ENCODE results near the gene GSN. TPM values are rescaled to one million over a fixed set of nuclear protein-coding genes. Genes with fewer than 3 reads are reported as not detected.

GSN gene
- total and polyA plus RNA-seq, 2 of the 13 experiments (the other 11 are each of a cell fraction or from before 2014, with no cell fraction given), result 294 to 307 TPM

- TF ChIP-seq USF2 (IDR thresholded peaks at IDR 0.05; ENCODE audit: low read depth, low read length) (no peak), USF2 (CRISPR knock-in tag; IDR thresholded peaks at IDR 0.05; ENCODE audit: borderline replicate concordance) (no peak), BCL6 (CRISPR knock-in tag; IDR thresholded peaks at IDR 0.05) (peak; percentile 99), PAXIP1 (CRISPR knock-in tag; conservative IDR thresholded peaks at IDR 0.05) (peak; percentile 90), ZNF432 (CRISPR knock-in tag; IDR thresholded peaks at IDR 0.05; ENCODE audit: borderline replicate concordance) (no peak), TEAD3 (CRISPR knock-in tag; optimal IDR thresholded peaks at IDR 0.05; ENCODE audit: borderline replicate concordance) (peak; percentile 76), MAF1 (CRISPR knock-in tag; IDR thresholded peaks at IDR 0.05; ENCODE audit: borderline replicate concordance) (no peak), ZNF333 (CRISPR knock-in tag; IDR thresholded peaks at IDR 0.05; ENCODE audit: borderline replicate concordance) (no peak), MED1 (CRISPR knock-in tag; IDR thresholded peaks at IDR 0.05) (peak; percentile 73), ZNF598 (CRISPR knock-in tag; IDR thresholded peaks at IDR 0.05; ENCODE audit: borderline replicate concordance) (no peak), ZNF274 (CRISPR knock-in tag; IDR thresholded peaks at IDR 0.05) (no peak), JUND (CRISPR knock-in tag; IDR thresholded peaks at IDR 0.05) (no peak), ZNF589 (CRISPR knock-in tag; conservative IDR thresholded peaks at IDR 0.05) (no peak), ZSCAN12 (CRISPR knock-in tag; IDR thresholded peaks at IDR 0.05) (no peak), RAD21 (CRISPR knock-in tag; IDR thresholded peaks at IDR 0.05) (no peak), KAT2B (IDR thresholded peaks at IDR 0.05; ENCODE audit: borderline replicate concordance, low read depth, low read length) (no peak), ZBTB1 (CRISPR knock-in tag; IDR thresholded peaks at IDR 0.05; ENCODE audit: borderline replicate concordance) (no peak), ZNF3 (CRISPR knock-in tag; IDR thresholded peaks at IDR 0.05) (no peak), MEF2D (CRISPR knock-in tag; IDR thresholded peaks at IDR 0.05) (no peak)
- TF ChIP-seq, protein P1, sequence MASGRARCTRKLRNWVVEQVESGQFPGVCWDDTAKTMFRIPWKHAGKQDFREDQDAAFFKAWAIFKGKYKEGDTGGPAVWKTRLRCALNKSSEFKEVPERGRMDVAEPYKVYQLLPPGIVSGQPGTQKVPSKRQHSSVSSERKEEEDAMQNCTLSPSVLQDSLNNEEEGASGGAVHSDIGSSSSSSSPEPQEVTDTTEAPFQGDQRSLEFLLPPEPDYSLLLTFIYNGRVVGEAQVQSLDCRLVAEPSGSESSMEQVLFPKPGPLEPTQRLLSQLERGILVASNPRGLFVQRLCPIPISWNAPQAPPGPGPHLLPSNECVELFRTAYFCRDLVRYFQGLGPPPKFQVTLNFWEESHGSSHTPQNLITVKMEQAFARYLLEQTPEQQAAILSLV (CRISPR knock-in tag; IDR thresholded peaks at IDR 0.05; ENCODE audit: borderline replicate concordance), result no peak
- TF ChIP-seq, protein P2, sequence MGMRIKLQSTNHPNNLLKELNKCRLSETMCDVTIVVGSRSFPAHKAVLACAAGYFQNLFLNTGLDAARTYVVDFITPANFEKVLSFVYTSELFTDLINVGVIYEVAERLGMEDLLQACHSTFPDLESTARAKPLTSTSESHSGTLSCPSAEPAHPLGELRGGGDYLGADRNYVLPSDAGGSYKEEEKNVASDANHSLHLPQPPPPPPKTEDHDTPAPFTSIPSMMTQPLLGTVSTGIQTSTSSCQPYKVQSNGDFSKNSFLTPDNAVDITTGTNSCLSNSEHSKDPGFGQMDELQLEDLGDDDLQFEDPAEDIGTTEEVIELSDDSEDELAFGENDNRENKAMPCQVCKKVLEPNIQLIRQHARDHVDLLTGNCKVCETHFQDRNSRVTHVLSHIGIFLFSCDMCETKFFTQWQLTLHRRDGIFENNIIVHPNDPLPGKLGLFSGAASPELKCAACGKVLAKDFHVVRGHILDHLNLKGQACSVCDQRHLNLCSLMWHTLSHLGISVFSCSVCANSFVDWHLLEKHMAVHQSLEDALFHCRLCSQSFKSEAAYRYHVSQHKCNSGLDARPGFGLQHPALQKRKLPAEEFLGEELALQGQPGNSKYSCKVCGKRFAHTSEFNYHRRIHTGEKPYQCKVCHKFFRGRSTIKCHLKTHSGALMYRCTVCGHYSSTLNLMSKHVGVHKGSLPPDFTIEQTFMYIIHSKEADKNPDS (CRISPR knock-in tag; IDR thresholded peaks at IDR 0.05), result no peak
- TF ChIP-seq, protein P3, sequence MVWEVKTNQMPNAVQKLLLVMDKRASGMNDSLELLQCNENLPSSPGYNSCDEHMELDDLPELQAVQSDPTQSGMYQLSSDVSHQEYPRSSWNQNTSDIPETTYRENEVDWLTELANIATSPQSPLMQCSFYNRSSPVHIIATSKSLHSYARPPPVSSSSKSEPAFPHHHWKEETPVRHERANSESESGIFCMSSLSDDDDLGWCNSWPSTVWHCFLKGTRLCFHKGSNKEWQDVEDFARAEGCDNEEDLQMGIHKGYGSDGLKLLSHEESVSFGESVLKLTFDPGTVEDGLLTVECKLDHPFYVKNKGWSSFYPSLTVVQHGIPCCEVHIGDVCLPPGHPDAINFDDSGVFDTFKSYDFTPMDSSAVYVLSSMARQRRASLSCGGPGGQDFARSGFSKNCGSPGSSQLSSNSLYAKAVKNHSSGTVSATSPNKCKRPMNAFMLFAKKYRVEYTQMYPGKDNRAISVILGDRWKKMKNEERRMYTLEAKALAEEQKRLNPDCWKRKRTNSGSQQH (CRISPR knock-in tag; IDR thresholded peaks at IDR 0.05; ENCODE audit: low read depth), result no peak
Measured at GRCh38 chr9:121368138-121368522, 100.2 kb downstream of the GSN start (continued).

All from HepG2 (cell line).